ENCODE results near the gene ATG4D.
"Not testable (repeated sequence)": the region's sequence is repeated elsewhere in the genome, so short reads cannot be mapped to it uniquely, and the experiment has no call there.

The ATG4D gene

GRCh38 chr19:10519421-10519820 lies 24.3 kb upstream of the ATG4D start:
- no peak for DNase-seq (ENCODE audit: low read depth)

- DNase-seq (ENCODE audit: low read depth): no peak
These were observed 22.9 kb upstream of the ATG4D start for GRCh38 chr19:10520652-10521318.

GRCh38 chr19:10521461-10522171 lies 22.1 kb upstream of the ATG4D start:
- no peak for DNase-seq (ENCODE audit: low read depth)

GRCh38 chr19:10523135-10523636 lies 20.5 kb upstream of the ATG4D start:
- no peak for DNase-seq (ENCODE audit: low read depth)

GRCh38 chr19:10525636-10526035 lies 18.1 kb upstream of the ATG4D start:
- no peak for DNase-seq (ENCODE audit: low read depth)

GRCh38 chr19:10526887-10527286 lies 16.8 kb upstream of the ATG4D start:
- not testable (repeated sequence) for DNase-seq (ENCODE audit: low read depth)

- no peak for DNase-seq (ENCODE audit: low read depth)
These were observed 11.2 kb upstream of the ATG4D start for GRCh38 chr19:10532457-10532856.

- DNase-seq (ENCODE audit: low read depth): no peak
These were observed 9.9 kb upstream of the ATG4D start for GRCh38 chr19:10533646-10534386.

- no peak for DNase-seq (ENCODE audit: low read depth)
These were observed 8.1 kb upstream of the ATG4D start for GRCh38 chr19:10535613-10536012.

- no peak for DNase-seq (ENCODE audit: low read depth)
These were observed 6.0 kb upstream of the ATG4D start for GRCh38 chr19:10537668-10538067.

GRCh38 chr19:10538204-10538983 lies 5.3 kb upstream of the ATG4D start:
- no peak for DNase-seq (ENCODE audit: low read depth)

GRCh38 chr19:10539016-10539415 lies 4.7 kb upstream of the ATG4D start:
- not testable (repeated sequence) for DNase-seq (ENCODE audit: low read depth)

- DNase-seq (ENCODE audit: low read depth): no peak
These were observed 665 bp upstream of the ATG4D start for GRCh38 chr19:10543059-10543419.

GRCh38 chr19:10544242-10544752 lies 593 bp downstream of the ATG4D start:
- DNase-seq (ENCODE audit: low read depth): no peak

GRCh38 chr19:10544753-10545251 lies 1.1 kb downstream of the ATG4D start:
- DNase-seq (ENCODE audit: low read depth): no peak

GRCh38 chr19:10546817-10547216 lies 3.1 kb downstream of the ATG4D start:
- no peak for DNase-seq (ENCODE audit: low read depth)

- no peak for DNase-seq (ENCODE audit: low read depth)
These were observed 5.1 kb downstream of the ATG4D start for GRCh38 chr19:10548746-10549276.

GRCh38 chr19:10549733-10550132 lies 6.0 kb downstream of the ATG4D start:
- no peak for DNase-seq (ENCODE audit: low read depth)

GRCh38 chr19:10550336-10550735 lies 6.6 kb downstream of the ATG4D start:
- DNase-seq (ENCODE audit: low read depth): no peak

- DNase-seq (ENCODE audit: low read depth): not testable (repeated sequence)
These were observed 7.3 kb downstream of the ATG4D start for GRCh38 chr19:10551006-10551405.

- no peak for DNase-seq (ENCODE audit: low read depth)
These were observed 8.1 kb downstream of the ATG4D start for GRCh38 chr19:10551698-10552301.
